Suprapubic skin (tissue), 3 donors: ENCODE results near the gene MOB1B.

Experiments used
- EP300 ChIP-seq: sonication (generic); formaldehyde crosslinking; IDR thresholded peaks from one replicate; pipeline ENCODE4 v1.6.1; 2017; ENCODE audit warnings: antibody characterized with exemption
- POLR2A ChIP-seq, 2 donors: fragments of 450-650 bp; IDR thresholded peaks; one replicate each; pipeline ENCODE4 v1.6.1; 2017; ENCODE audit warnings: antibody characterized with exemption in 2 of 2, mild to moderate bottlenecking in 2 of 2, moderate library complexity in 2 of 2
- TF ChIP-seq, protein P1 (sequence below), 2 donors: fragments of 200-600 bp in 1 of 2; fragments of 450-650 bp in 1 of 2; sonication (generic) in 1 of 2; IDR thresholded peaks; one replicate each; pipeline ENCODE4 v1.5.1; 2016 to 2019; ENCODE audit warnings: antibody characterized with exemption in 2 of 2, mild to moderate bottlenecking in 1 of 2, moderate library complexity in 1 of 2

- TF ChIP-seq POLR2A (IDR thresholded peaks at IDR 0.05) (no peak), EP300 (no peak)
- TF ChIP-seq, protein P1, sequence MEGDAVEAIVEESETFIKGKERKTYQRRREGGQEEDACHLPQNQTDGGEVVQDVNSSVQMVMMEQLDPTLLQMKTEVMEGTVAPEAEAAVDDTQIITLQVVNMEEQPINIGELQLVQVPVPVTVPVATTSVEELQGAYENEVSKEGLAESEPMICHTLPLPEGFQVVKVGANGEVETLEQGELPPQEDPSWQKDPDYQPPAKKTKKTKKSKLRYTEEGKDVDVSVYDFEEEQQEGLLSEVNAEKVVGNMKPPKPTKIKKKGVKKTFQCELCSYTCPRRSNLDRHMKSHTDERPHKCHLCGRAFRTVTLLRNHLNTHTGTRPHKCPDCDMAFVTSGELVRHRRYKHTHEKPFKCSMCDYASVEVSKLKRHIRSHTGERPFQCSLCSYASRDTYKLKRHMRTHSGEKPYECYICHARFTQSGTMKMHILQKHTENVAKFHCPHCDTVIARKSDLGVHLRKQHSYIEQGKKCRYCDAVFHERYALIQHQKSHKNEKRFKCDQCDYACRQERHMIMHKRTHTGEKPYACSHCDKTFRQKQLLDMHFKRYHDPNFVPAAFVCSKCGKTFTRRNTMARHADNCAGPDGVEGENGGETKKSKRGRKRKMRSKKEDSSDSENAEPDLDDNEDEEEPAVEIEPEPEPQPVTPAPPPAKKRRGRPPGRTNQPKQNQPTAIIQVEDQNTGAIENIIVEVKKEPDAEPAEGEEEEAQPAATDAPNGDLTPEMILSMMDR (IDR thresholded peaks at IDR 0.05) = no peak
These were observed 125.4 kb downstream of the MOB1B start for GRCh38 chr4:71027611-71028010.
